ENCODE data around the gene PBX4. TPM values are rescaled to one million over a fixed set of nuclear protein-coding genes. Genes with fewer than 3 reads are reported as not detected.

PBX4 gene
- total RNA-seq, 1 experiment from 2014 or later = 11.6 TPM

GRCh38 chr19:19636573-19637185 is 18.2 kb upstream of the PBX4 start:
- Histone ChIP-seq H4K20me1 (ENCODE audit: insufficient read depth) (no peaks in the 10 kb centered on the region), H3K27me3 (ENCODE audit: insufficient read depth, low read length) (no peaks in the 10 kb centered on the region), H3K4me2 (ENCODE audit: low read length) (no peak overlapping the region), H2AFZ (ENCODE audit: low read depth, low read length, poor library complexity, severe bottlenecking) (no peak overlapping the region), H3K4me3 (replicated peaks in 1 of 2; ENCODE audit: low read depth in 1 of 2, low read length in 2 of 2) (no peak overlapping the region), H3K9me2 (ENCODE audit: insufficient read depth) (no peaks in the 10 kb centered on the region), H3K4me1 (ENCODE audit: control insufficient read depth in 1 of 2, insufficient read depth in 2 of 2, low read length in 2 of 2) (no peaks in the 10 kb centered on the region), H3K9me3 (ENCODE audit: control insufficient read depth in 1 of 2, insufficient read depth in 1 of 2, low read depth in 1 of 2, low read length in 2 of 2) (no peaks in the 10 kb centered on the region), H3K79me2 (ENCODE audit: insufficient read depth, low read length) (no peaks in the 10 kb centered on the region), H3K27ac (ENCODE audit: low read depth, low read length) (no peak overlapping the region), H3K9ac (ENCODE audit: low read length) (no peak overlapping the region), H3K36me3 (ENCODE audit: control insufficient read depth in 1 of 2, insufficient read depth in 2 of 2, low read length in 2 of 2) (peaks cover 5 to 12% of the 10 kb centered on the region in 2 experiments; a peak in 3 of 4 replicates)
- intact Hi-C loops (cut with micrococcal nuclease) = no loop called here
- RAD21 ChIA-PET (ENCODE audit: low non-redundant PET in 1 of 2, low total read pairs in 2 of 2, uncharacterized antibody in 2 of 2, unreplicated experiment in 2 of 2) = no interaction called here
- DNase-seq (ENCODE audit: low read depth, low spot score) = no peak
- ATAC-seq = no peak
- POLR2A ChIA-PET = no interaction called here
- CTCF ChIA-PET = no interaction called here
- BruUV-seq (replicated peaks) = no TSS peak
- TF ChIP-seq SRF (IDR thresholded peaks at IDR 0.05; ENCODE audit: low read depth) (no peak), ATF3 (IDR thresholded peaks at IDR 0.05) (no peak), RAD21 (IDR thresholded peaks at IDR 0.05; ENCODE audit: low read depth) (no peak), POLR2A (IDR thresholded peaks at IDR 0.05; ENCODE audit: borderline replicate concordance, extremely low read depth, insufficient read depth, insufficient read length) (no peak), EZH2phosphoT487 (IDR thresholded peaks at IDR 0.05; ENCODE audit: borderline replicate concordance) (no peak), ZFX (IDR thresholded peaks at IDR 0.05) (no peak), POLR2AphosphoS5 (IDR thresholded peaks at IDR 0.05; ENCODE audit: low read depth, low read length) (no peak), SP1 (IDR thresholded peaks at IDR 0.05; ENCODE audit: low read depth) (no peak)

GRCh38 chr19:19635313-19635702 is 16.8 kb upstream of the PBX4 start:
- ATAC-seq = no peak
- intact Hi-C loops (cut with micrococcal nuclease) = no loop called here
- TF ChIP-seq EZH2phosphoT487 (IDR thresholded peaks at IDR 0.05; ENCODE audit: borderline replicate concordance) = no peak
- TF ChIP-seq EGR1 (IDR thresholded peaks at IDR 0.05; ENCODE audit: low read depth) = no peak
- no peak for TF ChIP-seq MAX (IDR thresholded peaks at IDR 0.05)
- TF ChIP-seq SIN3A (IDR thresholded peaks at IDR 0.05; ENCODE audit: low read depth) = no peak
- no peak for TF ChIP-seq EZH2 (IDR thresholded peaks at IDR 0.05)
- no peak for TF ChIP-seq REST (IDR thresholded peaks at IDR 0.05; ENCODE audit: low read depth)
- no peak for TF ChIP-seq POLR2AphosphoS5 (IDR thresholded peaks at IDR 0.05; ENCODE audit: low read depth, low read length)
- TF ChIP-seq RAD21 (IDR thresholded peaks at IDR 0.05; ENCODE audit: low read depth) = no peak
- no peak for TF ChIP-seq ZNF274 (IDR thresholded peaks at IDR 0.05; ENCODE audit: low read depth, low read length)
- no peak for TF ChIP-seq CEBPB (IDR thresholded peaks at IDR 0.05; ENCODE audit: low read depth)
- no peak for TF ChIP-seq FOSL1 (IDR thresholded peaks at IDR 0.05; ENCODE audit: low read depth)
- no peak for TF ChIP-seq JUND (IDR thresholded peaks at IDR 0.05)
- TF ChIP-seq ZFX (IDR thresholded peaks at IDR 0.05) = no peak
- no peak for TF ChIP-seq SP1 (IDR thresholded peaks at IDR 0.05; ENCODE audit: low read depth)
- no peak for TF ChIP-seq YY1 (IDR thresholded peaks at IDR 0.05; ENCODE audit: extremely low read depth, insufficient replicate concordance, low read depth, low read length)
- TF ChIP-seq CBX3 (IDR thresholded peaks at IDR 0.05; ENCODE audit: low read depth) = no peak
- no peak for TF ChIP-seq ATF3 (IDR thresholded peaks at IDR 0.05)

More at GRCh38 chr19:19635313-19635702, 16.8 kb upstream of the PBX4 start:
- H3K9me3 ChIP-seq (ENCODE audit: control insufficient read depth in 1 of 2, insufficient read depth in 1 of 2, low read depth in 1 of 2, low read length in 2 of 2) = no peaks in the 10 kb centered on the region
- H3K4me1 ChIP-seq (ENCODE audit: control insufficient read depth in 1 of 2, insufficient read depth in 2 of 2, low read length in 2 of 2) = no peaks in the 10 kb centered on the region
- no peaks in the 10 kb centered on the region for H3K9me2 ChIP-seq (ENCODE audit: insufficient read depth)
- DNase-seq (ENCODE audit: low read depth, low spot score) = no peak
- no peaks in the 10 kb centered on the region for H3K79me2 ChIP-seq (ENCODE audit: insufficient read depth, low read length)
- H2AFZ ChIP-seq (ENCODE audit: low read depth, low read length, poor library complexity, severe bottlenecking) = no peak overlapping the region
- no peaks in the 10 kb centered on the region for H4K20me1 ChIP-seq (ENCODE audit: insufficient read depth)
- no peak overlapping the region for H3K4me2 ChIP-seq (ENCODE audit: low read length)
- CTCF ChIA-PET = no interaction called here
- H3K27me3 ChIP-seq (ENCODE audit: insufficient read depth, low read length) = no peaks in the 10 kb centered on the region
- BruUV-seq (replicated peaks) = no TSS peak
- POLR2A ChIA-PET = no interaction called here
- peaks cover 5 to 12% of the 10 kb centered on the region in 2 experiments; a peak in 3 of 4 replicates for H3K36me3 ChIP-seq (ENCODE audit: control insufficient read depth in 1 of 2, insufficient read depth in 2 of 2, low read length in 2 of 2)
- no peak overlapping the region for H3K4me3 ChIP-seq (replicated peaks in 1 of 2; ENCODE audit: low read depth in 1 of 2, low read length in 2 of 2)
- RAD21 ChIA-PET (ENCODE audit: low non-redundant PET in 1 of 2, low total read pairs in 2 of 2, uncharacterized antibody in 2 of 2, unreplicated experiment in 2 of 2) = no interaction called here
- H3K9ac ChIP-seq (ENCODE audit: low read length) = no peak overlapping the region
- no peak overlapping the region for H3K27ac ChIP-seq (ENCODE audit: low read depth, low read length)
